Jurkat, Clone E6-1 (cell line): ENCODE results near the gene KRTAP10-5.

Source experiments
- DNase-seq: peaks from one replicate; pipeline ENCODE4 v3.0.0-alpha.2; 2011; ENCODE audit warnings: low read depth, low spot score
- H3K4me3 ChIP-seq: 2 replicates; pipeline ENCODE4 v1.5.1; 2011; ENCODE audit warnings: mild to moderate bottlenecking, low read length, control low read depth, moderate library complexity

KRTAP10-5 gene

DNA sequence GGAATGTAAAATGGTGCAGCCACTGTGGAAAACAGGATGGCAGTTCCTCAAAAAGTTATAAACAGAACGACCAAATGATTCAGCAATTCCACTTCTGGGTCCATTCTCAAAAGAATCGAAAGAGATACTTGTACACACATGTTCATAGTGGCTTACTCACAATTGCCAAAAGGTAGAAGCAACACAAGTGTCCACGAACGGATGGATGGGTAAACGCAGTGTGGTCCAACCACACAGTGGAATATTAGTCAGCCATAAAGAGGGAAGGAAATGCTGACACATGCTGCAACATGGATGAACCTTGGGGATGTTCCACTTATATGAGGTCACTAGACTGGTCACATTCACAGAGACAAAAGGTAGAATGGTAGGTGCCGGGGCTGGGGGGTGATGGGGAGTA, 45.7 kb downstream of the KRTAP10-5 start:
- no peak for DNase-seq
- H3K4me3 ChIP-seq, result no peak overlapping the region

DNA sequence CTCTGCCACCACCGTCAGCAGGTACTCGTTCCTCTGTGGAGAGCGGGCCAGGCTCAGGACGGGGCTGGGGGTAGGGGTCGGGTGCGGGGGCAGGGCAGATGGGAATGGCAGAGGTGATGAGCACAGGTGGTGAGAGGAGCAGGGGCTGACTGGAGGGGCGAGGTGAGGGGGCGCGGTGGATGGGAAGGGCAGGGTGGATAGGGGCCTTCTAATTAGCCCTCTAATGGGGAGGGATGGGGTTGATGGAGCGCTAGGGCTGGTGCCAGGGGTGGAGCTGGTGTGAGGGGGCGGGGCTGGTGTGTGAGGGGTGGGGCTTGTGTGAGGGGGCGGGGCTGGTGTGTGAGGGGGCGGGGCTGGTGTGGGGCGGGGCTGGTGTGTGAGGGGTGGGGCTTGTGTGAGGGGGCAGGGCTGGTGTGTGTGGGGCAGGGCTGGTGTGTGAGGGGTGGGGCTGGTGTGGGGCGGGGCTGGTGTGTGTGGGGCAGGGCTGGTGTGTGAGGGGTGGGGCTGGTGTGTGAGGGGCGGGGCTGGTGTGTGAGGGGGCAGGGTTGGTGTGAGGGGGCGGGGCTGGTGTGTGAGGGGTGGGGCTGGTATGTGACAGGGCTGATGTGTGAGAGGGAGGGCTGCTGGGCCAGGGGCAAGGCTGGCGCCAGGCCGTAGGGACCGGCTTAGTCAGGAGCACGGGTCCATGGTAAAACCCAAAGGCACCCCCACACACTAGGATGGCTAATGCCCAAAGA, 46.3 kb downstream of the KRTAP10-5 start:
- no peak for DNase-seq
- H3K4me3 ChIP-seq, result no peak overlapping the region

DNA sequence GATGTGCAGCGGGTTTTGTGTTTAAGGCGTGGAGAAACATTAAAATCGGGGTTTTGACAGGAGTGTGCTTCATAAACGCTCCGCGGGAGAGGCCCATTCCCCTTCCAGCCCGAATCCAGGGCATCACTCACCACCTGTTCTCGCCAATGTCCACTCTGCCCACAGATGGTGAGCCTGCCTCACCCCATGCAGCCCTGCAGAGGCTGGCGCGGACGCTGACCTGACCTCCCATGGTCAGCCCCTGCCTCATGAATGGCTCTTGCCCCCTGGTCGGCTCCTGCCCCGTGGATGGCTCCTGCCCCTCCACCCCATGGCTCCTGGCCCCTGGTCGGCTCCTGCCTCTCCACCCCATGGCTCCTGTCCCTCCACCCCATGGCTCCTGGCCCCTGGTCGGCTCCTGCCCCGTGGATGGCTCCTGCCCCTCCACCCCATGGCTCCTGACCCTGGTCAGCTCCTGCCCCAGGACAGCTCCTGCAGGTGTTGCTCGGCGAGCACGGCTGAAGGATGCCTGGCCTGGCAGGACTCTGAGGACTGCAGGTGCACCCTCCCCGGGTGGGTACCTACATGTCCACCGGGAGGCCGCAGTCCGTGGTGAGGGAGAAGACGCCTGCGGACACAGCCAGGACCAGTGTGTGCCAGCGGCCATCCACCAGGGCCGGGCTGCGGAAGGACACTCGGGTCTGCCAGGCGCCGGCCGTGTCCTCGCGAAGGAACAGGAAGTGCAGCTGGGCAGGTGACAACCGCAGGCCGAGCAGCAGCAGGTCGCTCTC, 47.1 kb downstream of the KRTAP10-5 start:
- DNase-seq, result no peak
- no peak overlapping the region for H3K4me3 ChIP-seq

DNA sequence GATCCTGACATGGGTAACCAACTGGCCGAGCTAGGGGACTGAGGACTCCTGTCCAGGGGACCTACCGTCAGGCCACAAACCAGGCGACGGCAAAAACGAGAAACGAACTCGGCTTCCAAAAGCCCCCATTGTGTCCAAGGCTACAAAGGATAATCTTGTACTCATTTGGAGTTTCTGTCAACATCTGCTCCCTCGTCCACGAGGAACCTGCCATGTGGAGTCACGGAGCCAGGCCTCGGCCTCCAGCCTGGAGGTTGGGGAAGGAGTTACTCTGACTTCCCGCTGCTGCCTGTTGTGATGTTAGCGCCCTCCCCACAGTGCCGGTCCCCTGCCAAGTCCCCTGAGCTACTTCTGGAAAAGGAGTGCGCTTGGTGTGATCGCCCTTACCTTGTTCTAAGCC, 47.7 kb downstream of the KRTAP10-5 start:
- H3K4me3 ChIP-seq, result no peak overlapping the region
- DNase-seq, result no peak

DNA sequence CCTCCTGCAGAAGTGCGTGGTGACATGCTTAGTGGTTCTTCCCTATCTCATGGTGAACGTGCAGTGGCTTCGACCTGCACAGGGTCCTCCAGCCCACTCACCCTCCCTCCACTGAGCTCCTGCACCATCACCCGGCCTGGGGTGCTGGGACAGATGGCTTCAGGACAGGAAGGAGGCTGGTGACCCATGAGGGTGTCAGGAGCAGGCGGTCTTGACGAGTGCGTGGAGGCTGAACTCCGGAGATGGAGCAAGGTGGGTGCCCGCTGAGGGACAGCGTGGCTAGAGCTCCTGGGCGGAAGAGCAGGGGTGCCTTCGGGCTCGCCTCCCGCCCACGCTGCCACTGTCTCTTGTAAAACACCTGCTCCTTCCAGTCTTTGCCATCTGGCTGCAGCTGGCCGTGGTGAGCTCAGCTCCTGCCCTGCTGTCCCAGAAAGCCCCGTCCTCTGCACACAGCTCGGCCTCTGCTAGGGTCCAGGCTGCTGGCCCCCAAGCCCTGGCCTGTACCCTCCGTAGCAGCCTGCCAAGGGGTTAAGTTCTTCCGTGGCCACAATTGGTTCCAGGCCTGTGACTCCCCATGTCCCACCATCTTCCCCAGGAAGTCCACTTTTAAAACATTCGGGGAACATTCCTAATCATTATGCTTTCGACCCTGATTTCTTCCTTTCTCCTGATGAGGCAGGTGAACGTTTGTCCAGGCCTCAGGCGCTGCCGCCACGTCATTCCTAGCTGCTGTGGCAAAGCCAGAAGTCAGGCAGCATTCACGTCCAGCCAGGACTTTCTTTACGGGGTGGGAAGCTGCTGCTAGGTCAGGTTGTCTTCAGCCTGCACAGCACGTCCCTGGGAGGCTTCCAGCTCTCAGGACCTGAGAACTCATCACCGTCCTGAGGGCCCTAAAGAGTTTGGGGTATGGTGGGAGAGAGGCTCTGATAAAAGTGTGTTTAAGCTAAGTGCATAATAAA, 48.5 kb downstream of the KRTAP10-5 start:
- no peak for DNase-seq
- H3K4me3 ChIP-seq, result no peak overlapping the region

DNA sequence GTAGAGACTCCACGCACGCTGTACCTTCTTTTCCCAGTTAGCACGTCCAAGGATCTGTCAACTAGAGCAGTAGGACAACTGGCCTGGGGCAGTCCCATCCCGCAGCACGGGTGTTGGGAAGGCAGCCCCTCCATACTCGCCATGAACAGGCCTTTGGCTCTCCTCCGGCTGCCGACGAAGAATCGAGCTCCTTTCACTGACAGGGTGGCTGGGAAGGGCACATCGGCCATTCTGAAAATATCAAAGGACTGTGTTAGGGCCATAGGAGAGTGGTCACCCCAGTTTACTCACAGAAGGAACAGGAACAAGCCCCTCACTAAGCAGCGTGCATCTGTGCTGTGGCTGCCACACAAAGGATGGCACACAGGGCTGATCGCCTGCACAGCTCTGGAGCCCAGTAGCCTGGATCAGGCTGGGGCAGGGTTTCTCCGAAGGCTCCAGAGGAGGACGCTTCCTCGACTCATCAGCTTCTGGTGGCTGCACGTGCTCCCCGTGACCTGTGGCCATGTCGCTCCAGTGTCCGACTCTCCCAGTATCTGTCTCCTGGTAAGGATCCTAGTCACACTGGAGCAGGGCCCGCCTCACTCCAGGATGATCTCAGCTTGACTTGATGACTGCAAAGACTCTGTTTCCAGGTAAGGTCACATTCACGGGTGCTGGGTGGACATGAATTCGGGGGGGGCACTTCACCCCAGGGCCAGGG, 49.4 kb downstream of the KRTAP10-5 start:
- DNase-seq, result no peak
- no peak overlapping the region for H3K4me3 ChIP-seq

DNA sequence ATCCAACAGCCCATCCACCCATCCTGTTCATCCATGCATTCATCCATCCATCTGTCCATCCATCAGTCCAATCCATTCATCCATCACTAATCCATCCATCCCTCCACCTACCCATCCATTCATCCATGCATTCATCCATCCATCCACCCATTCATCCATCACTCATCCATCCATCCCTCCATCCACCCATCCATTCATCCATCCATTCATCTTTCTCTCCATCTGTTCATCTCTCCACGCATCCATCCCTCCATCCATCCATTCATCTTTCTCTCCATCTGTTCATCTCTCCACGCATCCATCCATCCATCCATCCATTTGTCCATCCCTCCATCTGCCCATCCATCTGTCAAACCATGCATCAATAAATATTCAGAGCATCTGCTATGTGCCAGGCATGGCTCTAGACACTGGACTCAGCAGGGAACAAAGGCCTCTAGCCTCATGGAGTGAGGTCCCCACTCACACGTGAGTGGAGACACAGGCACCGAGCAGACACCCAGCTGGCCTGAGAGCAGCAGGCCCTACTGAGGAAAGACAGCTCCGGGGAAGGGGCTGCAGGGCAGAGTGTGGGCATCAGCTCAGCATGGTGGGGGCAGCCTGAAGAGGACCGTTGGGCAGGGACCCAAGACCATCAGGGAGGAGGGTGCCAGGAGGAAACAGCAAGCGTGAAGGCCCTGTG, 50.0 kb downstream of the KRTAP10-5 start:
- DNase-seq, result no peak
- H3K4me3 ChIP-seq, result no peak overlapping the region

DNA sequence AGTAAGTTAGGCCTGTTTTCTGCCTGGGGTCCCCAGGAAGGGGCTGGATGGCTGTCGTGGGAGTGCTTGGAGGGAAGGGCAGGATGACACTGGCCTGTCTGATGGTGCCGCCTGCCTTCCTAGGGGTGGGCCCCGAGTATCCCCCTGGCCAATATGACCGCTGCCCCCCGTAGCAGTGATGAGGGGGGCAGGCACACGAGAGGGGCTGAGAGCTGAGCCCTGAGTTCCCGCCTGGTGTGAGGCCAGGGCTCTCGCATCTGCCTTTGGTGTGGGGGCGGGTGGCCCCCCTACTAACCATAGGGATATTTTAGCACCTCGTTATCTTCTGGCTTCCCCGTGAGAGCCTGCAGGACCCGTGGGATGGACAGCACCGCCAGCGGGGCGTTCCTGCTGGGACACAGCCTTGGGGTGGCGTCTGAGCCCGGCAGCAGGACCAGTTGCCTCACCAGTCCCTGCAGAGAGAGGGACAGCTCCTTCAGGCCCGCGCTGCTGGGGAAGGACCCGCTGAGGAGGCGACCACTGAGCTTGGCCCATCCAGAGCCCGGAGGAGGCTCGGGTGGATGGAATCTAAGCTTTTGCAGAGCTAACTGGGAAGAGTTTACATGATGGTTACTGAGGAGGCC, 50.8 kb downstream of the KRTAP10-5 start:
- DNase-seq, result no peak
- no peak overlapping the region for H3K4me3 ChIP-seq
